Aorta (tissue), 5 donors: ENCODE measurements around the gene CMIP. TPM values are rescaled to one million over a fixed set of nuclear protein-coding genes. Genes with fewer than 3 reads are reported as not detected.
A peak's percentile ranks its signal among the peaks of the same experiment; 100 is the strongest.

Experiments used
- ATAC-seq: fragments of 200-7000 bp; cut with Tn5 transposase; one replicate; pipeline ENCODE4 v1.9.1; 2022; ENCODE audit warnings: moderate library complexity; ENCODE audit not compliant: low FRiP score
- DNase-seq, 2 donors: peaks; one replicate each; pipeline ENCODE4 v3.0.0-alpha.2; 2020
- H3K27ac ChIP-seq, 2 donors: one replicate each; pipeline ENCODE4 v1.5.1; 2013; ENCODE audit warnings: low read length in 2 of 2, mild to moderate bottlenecking in 2 of 2, moderate library complexity in 2 of 2, control low read depth in 1 of 2, inconsistent platforms in 1 of 2, low read depth in 1 of 2
- H3K27me3 ChIP-seq, 2 donors: one replicate each; pipeline ENCODE4 v1.6.1; 2013; ENCODE audit warnings: control low read depth in 1 of 2, low read length in 1 of 2, mild to moderate bottlenecking in 1 of 2, moderate library complexity in 1 of 2; ENCODE audit not compliant: insufficient read depth in 2 of 2, control insufficient read depth in 1 of 2
- H3K36me3 ChIP-seq, 2 donors: one replicate each; pipeline ENCODE4 v1.6.1; 2013; ENCODE audit warnings: control low read depth in 1 of 2, low read length in 1 of 2, mild to moderate bottlenecking in 1 of 2; ENCODE audit not compliant: insufficient read depth in 2 of 2, control insufficient read depth in 1 of 2
- H3K4me1 ChIP-seq, 2 donors: one replicate each; pipeline ENCODE4 v1.6.1; 2013; ENCODE audit warnings: low read length in 2 of 2, control low read depth in 1 of 2, mild to moderate bottlenecking in 1 of 2, moderate library complexity in 1 of 2; ENCODE audit not compliant: insufficient read depth in 2 of 2, control insufficient read depth in 1 of 2
- H3K4me3 ChIP-seq, 2 donors: one replicate each; pipeline ENCODE4 v1.5.1; 2013; ENCODE audit warnings: low read length in 2 of 2, control low read depth in 1 of 2, mild to moderate bottlenecking in 1 of 2
- H3K9me3 ChIP-seq: one replicate; pipeline ENCODE4 v1.6.1; 2013; ENCODE audit warnings: mild to moderate bottlenecking, low read length; ENCODE audit not compliant: control insufficient read depth
- WGBS, 2 donors: extraction: QIAGEN DNeasy Blood & Tissue Kit; methylation state at CpG; one replicate each; pipeline ENCODE4 v1.1.7; 2013; 5-methylcytosine and 5-hydroxymethylcytosine counted together
- intact Hi-C, 2 donors: fragments of 100-400 bp; cut with DNase I; formaldehyde crosslinking; loops; one replicate each; pipeline versions ENCODE4 v1.14.2 to v1.15.0; 2022
- polyA plus RNA-seq, 2 donors: library from polyadenylated mRNA; stranded (reverse); fragments of 200-250 nt; gene quantifications; one replicate each; pipeline ENCODE4 v1.2.3, GENCODE V29; 2013
- total RNA-seq, 2 donors: library from RNA; stranded (reverse); fragmentation: NEBNext Ultra II Directional; extraction: Animal tissue kit (Norgen Biotek cat#: 25700); gene quantifications; one replicate each; pipeline ENCODE4 v1.2.1, GENCODE V29; 2021
- donor health status: healthy with polysubstance abuse.
- donor health status: Bipolar disorder and iron deficiency.
- donor health status: DM: no; HTN: no; CAD: no.
- donor health status: DM: no; HTN: no; CAD: no.
- donor health status: DM: yes; HTN: yes; CAD: no.

CMIP gene
- total and polyA plus RNA-seq, 4 donors = 2.4 to 96.3 (median 27.9) TPM

- 90 to 93% methylated on average over 19 of the region's 19 CpGs for WGBS, 2 donors
- Histone ChIP-seq H3K36me3 (no peaks in the 10 kb centered on the region), H3K27me3 (no peaks in the 10 kb centered on the region), H3K4me3 (no peak overlapping the region), H3K9me3 (no peaks in the 10 kb centered on the region), H3K27ac (no peak overlapping the region), H3K4me1 (no peaks in the 10 kb centered on the region)
- intact Hi-C loops = no loop called here
- DNase-seq = no peak
- no peak for ATAC-seq
Measured at GRCh38 chr16:81477697-81478693, 33.4 kb downstream of the CMIP start.

GRCh38 chr16:81478876-81479511, 34.4 kb downstream of the CMIP start:
- no peak overlapping the region for H3K4me3 ChIP-seq
- intact Hi-C loops = no loop called here
- peak; percentile 35 for ATAC-seq
- H3K4me1 ChIP-seq = no peaks in the 10 kb centered on the region
- H3K27me3 ChIP-seq = no peaks in the 10 kb centered on the region
- H3K36me3 ChIP-seq = no peaks in the 10 kb centered on the region
- no peak overlapping the region for H3K27ac ChIP-seq
- DNase-seq = peak in 1 of 2 donors; percentile 86
- WGBS, 2 donors = 86 to 91% methylated on average over 13 of the region's 13 CpGs
- H3K9me3 ChIP-seq = no peaks in the 10 kb centered on the region

GRCh38 chr16:81480606-81481206, 36.1 kb downstream of the CMIP start:
- DNase-seq = no peak
- WGBS, 2 donors = 96 to 98% methylated on average over 9 of the region's 9 CpGs
- Histone ChIP-seq H3K27ac (no peak overlapping the region), H3K4me3 (no peak overlapping the region), H3K9me3 (no peaks in the 10 kb centered on the region), H3K4me1 (no peaks in the 10 kb centered on the region), H3K36me3 (no peaks in the 10 kb centered on the region), H3K27me3 (no peaks in the 10 kb centered on the region)
- intact Hi-C loops = no loop called here
- no peak for ATAC-seq

DNA sequence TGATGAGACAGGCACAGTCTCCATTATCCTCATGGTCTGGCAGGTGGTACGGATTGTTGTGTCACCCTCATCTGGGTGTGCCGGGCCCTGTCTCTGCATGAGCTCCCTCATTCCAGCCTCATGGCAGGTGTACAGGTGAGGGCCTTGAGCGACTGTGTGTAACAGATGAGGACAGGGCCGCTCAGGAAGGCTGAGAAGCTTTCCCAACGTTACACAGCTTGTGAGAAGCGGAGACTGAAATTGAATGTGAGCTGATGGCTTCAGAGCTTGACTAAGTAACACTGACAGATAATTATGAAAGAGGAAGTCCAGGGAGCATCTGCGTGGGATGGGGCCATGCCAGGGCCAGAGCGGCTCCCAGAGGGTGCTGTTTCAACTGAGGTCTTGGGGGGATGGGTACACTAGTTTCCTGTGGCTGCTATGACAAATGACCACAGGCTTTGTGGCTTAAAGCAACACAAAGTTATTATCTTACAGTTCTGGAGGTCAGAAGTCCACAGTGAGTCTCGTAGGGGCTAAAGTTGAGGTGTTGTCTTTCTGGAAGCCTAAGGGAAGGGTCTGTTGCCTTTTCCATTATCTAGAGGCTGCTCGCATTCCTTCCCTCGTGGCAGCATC, 36.7 kb downstream of the CMIP start:
- DNase-seq = peak in 1 of 2 donors; percentile 88
- 94 to 95% methylated on average over 11 of the region's 11 CpGs for WGBS, 2 donors
- Histone ChIP-seq H3K27me3 (no peaks in the 10 kb centered on the region), H3K4me1 (no peaks in the 10 kb centered on the region), H3K9me3 (no peaks in the 10 kb centered on the region), H3K4me3 (no peak overlapping the region), H3K27ac (no peak overlapping the region), H3K36me3 (no peaks in the 10 kb centered on the region)
- intact Hi-C loops = no loop called here
- peak; percentile 58 for ATAC-seq

- H3K27me3 ChIP-seq = no peaks in the 10 kb centered on the region
- no peak overlapping the region for H3K27ac ChIP-seq
- DNase-seq (no peak), ATAC-seq (no peak)
- H3K4me1 ChIP-seq = no peaks in the 10 kb centered on the region
- no peaks in the 10 kb centered on the region for H3K9me3 ChIP-seq
- intact Hi-C loops = no loop called here
- 95 to 96% methylated on average over 15 of the region's 15 CpGs for WGBS, 2 donors
- H3K4me3 ChIP-seq = no peak overlapping the region
- no peaks in the 10 kb centered on the region for H3K36me3 ChIP-seq
Measured at GRCh38 chr16:81482329-81483063, 37.9 kb downstream of the CMIP start.

DNA sequence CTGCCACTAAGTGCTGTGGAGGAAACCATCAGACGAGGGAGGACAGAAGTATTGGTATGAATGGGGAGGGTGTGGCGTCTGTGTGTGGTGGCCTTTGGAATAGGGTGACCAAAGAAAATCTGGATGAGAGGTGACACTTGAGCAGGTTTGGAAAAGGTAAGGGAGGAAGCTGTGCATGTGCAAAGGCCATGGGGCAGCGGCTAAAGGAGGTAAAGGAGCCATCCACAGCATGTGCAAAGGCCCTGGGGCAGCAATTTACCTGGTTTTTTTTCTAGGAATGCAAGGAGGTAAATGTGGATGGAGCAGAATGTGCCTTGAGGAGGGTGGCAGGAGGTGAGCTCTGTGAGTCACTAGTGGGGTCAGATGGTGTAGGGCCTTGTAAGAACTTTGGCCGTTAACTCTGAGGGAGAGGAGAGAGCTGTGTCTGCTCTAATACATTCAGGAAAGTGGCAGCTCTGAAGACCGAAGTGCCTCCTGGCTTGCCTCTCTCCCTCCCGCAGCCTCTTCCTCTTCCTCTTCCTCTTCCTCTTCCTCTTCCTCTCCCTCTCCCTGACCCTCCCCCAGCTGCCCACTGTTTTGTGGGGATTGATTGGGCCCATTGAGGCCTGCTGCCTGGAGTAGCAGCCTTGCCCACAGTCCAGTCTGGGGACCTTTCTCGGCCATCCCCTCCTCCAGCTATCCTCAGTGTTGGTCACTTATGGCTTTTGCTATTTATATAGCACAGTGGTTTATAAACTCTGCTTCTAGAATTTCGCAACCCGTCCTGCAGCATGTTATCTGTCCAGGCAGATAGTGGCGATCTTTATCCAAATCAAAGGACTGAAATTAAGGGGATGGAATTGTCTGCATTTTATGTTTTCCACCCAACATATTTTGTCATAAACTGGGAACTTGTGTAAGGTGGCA, 38.7 kb downstream of the CMIP start:
- DNase-seq (no peak), ATAC-seq (no peak)
- Histone ChIP-seq H3K36me3 (no peaks in the 10 kb centered on the region), H3K27me3 (no peaks in the 10 kb centered on the region), H3K4me3 (no peak overlapping the region), H3K4me1 (no peaks in the 10 kb centered on the region), H3K27ac (no peak overlapping the region), H3K9me3 (no peaks in the 10 kb centered on the region)
- 93 to 96% methylated on average over 9 to 10 of the region's 10 CpGs for WGBS, 2 donors
- intact Hi-C loops = no loop called here

DNA sequence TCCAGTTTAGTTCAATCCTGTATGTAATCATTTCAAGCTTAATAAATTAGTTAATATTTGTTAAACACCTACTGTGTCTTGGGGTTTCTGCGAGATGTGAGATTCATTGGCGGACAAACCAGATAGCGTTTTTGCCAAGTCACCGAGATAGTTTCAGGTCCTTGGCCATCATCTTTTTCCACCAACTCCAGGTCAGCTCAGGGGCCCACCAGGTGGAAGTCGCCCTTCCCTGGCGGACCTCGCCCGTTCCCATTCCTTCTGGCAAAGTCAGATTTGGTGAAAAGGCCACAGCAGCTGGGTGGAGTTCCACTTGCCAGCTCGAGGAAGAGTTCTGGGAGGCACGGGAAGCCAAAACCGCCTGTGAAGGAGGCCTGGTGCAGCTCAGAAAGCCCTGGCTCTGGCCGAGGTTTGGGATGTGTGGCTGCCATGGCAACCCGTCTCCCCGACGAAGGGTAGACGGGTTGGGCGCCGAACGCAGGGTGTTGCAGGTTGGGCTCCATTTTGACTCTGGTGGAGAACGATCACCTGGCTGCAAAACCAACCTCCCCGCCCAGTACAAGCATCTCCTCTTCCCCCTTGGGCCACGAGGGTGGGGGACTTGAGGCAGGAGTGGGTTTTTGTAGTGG, 39.5 kb downstream of the CMIP start:
- no peak for DNase-seq
- no peaks in the 10 kb centered on the region for H3K4me1 ChIP-seq
- 93 to 97% methylated on average over 22 of the region's 22 CpGs for WGBS, 2 donors
- intact Hi-C loops = no loop called here
- no peaks in the 10 kb centered on the region for H3K27me3 ChIP-seq
- no peak for ATAC-seq
- H3K36me3 ChIP-seq = no peaks in the 10 kb centered on the region
- H3K27ac ChIP-seq = no peak overlapping the region
- H3K4me3 ChIP-seq = no peak overlapping the region
- no peaks in the 10 kb centered on the region for H3K9me3 ChIP-seq
